Left colon (tissue), 2 donors: ENCODE results near the gene NPC2. TPM values are rescaled to one million over a fixed set of nuclear protein-coding genes. Genes with fewer than 3 reads are reported as not detected.

ENCODE experiments used
- ATAC-seq: fragments of 200-7000 bp; cut with Tn5 transposase; one replicate; pipeline ENCODE4 v1.9.1; 2020; ENCODE audit warnings: mild to moderate bottlenecking, moderate library complexity
- DNase-seq, 2 donors: peaks; one replicate each; pipeline ENCODE4 v3.0.0-alpha.2; 2020
- intact Hi-C, 2 donors: fragments of 100-400 bp; cut with DNase I in 1 of 2; cut with micrococcal nuclease in 1 of 2; formaldehyde crosslinking; loops; one replicate each; pipeline versions ENCODE4 v1.11.2 to v1.14.0; 2022; cut with DNase I, micrococcal nuclease
- total RNA-seq, 2 donors: library from RNA; stranded (reverse); fragmentation: NEBNext Ultra II Directional; extraction: Animal tissue kit (Norgen Biotek cat#: 25700); gene quantifications; one replicate each; pipeline ENCODE4 v1.2.1, GENCODE V29; 2021
- donor health status: DM: no; HTN: no; CAD: no.
- donor health status: DM: yes; HTN: yes; CAD: no.

Gene NPC2
- total RNA-seq, 2 donors from 2014 or later, result 144 to 235 TPM

DNA sequence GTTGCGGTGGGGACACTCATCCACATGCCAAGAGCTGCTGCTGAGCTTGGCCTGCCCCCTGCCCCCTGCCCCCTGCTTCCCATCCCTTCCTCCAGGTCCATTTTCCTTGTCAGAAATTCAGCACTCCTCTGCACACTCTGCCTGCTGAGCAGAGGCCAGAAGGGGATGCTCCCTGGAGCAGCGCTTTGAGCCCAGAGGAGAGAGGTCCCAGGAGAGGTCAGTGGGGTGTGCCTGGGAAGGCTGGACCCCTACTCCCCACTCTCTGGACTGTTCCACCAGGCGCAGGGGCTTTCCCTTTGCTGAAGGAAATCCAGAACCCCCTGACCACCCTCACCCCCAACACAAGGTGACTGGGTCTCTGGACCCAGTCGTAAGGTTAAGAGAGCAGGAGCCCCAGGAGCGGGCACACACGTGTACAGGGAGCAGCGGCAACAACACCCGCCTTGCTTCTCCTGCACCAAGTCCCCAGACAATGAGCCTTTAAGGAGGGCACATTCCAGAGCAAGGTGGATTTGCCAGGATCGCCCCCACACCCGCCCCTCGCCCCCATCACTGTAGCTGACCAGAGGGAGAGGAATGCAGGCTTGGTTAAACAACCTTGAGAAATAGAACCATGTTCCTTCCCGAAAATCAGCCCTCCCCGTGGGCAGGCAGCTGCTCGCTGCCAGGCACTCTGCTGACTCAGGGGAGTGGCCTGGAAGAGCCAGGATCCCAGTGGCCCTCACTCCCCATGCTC lies 31.1 kb upstream of the NPC2 start:
- no peak for ATAC-seq
- intact Hi-C loops, result no loop called here
- DNase-seq, result no peak

DNA sequence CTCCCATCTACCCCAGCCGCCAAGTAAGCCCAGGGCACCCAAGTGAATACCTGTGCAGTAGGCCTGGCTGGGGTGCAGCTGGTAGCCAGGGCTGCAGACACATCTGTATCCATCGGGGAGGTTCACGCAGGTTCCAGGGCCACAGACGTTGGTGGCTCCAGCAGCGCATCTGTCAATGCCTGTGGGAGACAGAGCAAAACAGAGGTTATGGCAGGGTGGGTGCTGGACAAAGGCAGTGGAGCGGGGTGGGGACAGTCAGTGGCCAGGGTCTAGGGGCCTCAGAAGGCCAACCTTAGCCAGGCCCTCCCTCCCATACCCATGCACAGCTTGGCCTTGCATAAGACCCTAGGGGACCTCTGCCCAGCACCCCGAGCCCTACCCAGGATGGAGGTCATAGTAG lies 29.6 kb upstream of the NPC2 start:
- ATAC-seq (no peak), DNase-seq (no peak)
- intact Hi-C loops, result no loop called here

DNA sequence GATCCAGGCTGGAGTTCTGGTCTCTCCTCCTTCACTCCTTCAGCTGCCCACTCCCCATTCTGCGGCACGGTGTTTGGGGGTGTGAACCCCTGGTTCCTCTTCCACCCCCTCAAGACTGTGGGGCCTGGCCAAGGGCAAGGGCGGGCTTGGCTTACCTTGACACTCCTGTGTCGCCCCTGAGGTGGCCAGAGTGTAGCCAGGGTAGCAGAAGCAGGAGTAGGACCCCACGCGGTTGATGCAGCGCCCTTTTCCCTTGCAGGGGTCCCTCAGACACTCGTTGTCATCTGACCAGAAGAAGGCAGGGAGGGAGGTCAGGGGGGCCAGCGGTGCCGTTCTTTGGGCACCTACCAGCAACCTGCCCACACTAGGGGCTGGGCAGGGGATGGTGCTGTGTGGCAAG lies 28.7 kb upstream of the NPC2 start:
- ATAC-seq (no peak), DNase-seq (no peak)
- intact Hi-C loops, result no loop called here

DNA sequence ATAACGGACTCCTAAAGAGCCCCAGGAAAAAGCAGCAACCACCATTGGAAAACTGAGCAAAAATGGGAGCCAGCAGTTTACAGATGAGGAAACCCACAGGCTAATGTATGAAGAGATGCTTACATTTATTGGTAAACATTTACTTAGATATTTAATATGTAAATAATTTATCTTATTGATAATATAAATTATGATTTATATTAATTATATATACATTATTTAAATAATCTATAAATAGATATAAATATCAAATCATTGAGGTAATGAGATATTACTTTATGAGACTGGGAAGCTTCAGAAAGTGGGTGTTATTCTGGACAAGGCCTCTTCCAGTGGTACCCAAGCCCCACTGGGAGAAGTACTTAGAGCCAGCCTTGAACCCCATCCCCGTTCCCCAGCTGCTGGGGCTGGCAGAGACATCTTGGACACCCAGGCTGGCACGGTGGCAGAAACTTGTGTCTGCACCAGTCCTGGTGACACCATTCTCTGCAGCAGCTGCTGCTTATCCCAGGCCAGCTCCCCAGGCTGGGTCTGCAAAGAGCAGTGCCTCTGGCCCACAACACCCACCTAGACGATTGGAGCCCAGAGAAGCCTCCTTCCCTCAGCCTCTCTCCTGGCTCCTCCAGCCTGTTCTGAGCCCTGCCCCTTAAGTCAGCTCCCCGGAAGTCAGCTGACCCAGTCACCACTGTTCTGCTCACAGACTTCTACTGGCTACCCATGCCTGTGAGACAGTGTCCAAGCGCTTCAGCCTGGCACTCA lies 26.4 kb upstream of the NPC2 start:
- no peak for ATAC-seq
- intact Hi-C loops, result no loop called here
- no peak for DNase-seq

DNA sequence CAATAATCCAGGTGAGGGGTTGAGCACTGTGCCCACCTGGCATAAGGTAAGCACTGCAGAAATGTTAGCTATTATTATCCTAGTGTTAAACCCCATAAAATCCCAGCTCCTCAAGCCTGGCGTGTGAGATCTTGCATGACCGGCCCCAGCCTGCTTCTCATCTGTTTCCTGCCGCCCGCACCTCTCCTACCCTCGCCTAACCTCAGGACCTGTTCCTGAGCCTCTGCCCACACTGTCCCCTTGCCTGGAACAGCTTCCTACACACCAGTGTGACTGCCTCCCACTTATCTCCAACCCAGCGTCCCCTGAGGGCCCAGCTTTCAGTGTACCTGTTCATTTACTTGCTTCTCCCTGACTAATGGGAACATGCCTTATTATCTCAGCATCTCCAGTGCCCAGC lies 25.1 kb upstream of the NPC2 start:
- DNase-seq (no peak), ATAC-seq (no peak)
- intact Hi-C loops, result no loop called here

DNA sequence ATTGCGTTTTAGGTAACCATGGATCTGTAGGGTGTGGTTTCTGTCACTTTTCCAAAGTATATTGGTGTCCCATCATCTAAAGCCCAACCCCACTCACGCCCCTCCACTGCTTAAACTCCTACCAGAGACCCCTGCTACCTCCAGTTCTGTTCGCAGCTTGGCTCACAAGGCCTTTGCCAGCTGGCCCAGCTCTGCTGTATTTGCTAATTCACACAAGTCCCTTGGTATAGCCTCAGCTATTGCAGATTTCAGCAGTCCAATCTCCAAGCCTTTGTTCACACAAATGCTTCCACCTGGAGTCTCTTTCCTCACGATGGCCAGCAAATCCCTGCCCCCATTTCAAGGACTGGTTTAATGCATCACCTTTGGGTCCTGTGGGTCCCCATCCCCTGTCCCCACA lies 24.6 kb upstream of the NPC2 start:
- DNase-seq (no peak), ATAC-seq (no peak)
- intact Hi-C loops, result no loop called here

DNA sequence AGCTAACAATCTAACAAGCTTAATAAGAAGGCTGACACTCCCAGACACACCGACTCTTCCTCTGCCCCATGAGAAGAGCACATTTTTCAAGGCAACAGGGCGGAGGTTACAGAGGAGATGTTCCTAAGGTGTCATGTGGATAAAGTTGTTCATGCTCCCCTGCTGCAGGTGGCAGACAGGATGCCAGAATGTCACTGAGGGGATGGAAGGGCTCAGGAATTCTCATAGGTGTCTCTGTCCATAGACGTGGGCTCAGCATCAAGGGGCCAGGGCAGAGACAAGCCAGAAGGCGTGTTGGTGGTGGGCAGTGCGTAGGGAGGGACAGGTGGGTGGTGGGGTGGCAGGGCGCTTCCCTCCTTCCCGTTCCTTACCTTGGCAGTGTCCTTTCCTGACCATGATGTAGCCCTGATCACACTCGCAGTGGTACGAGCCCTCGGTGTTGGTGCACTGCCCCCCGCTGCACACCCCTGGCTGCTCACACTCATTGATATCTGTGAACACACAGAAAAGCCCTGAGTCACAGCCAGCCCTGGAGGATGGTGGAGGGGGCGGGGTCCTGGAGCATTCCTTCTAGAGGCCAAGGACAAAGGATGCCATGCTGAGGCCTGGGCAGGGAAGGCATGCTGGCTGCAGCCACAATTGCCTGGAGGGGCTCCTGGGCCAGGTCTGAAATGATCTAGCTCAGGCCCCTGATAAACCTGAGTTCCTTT lies 23.5 kb upstream of the NPC2 start:
- no peak for ATAC-seq
- DNase-seq, result no peak
- intact Hi-C loops, result no loop called here

DNA sequence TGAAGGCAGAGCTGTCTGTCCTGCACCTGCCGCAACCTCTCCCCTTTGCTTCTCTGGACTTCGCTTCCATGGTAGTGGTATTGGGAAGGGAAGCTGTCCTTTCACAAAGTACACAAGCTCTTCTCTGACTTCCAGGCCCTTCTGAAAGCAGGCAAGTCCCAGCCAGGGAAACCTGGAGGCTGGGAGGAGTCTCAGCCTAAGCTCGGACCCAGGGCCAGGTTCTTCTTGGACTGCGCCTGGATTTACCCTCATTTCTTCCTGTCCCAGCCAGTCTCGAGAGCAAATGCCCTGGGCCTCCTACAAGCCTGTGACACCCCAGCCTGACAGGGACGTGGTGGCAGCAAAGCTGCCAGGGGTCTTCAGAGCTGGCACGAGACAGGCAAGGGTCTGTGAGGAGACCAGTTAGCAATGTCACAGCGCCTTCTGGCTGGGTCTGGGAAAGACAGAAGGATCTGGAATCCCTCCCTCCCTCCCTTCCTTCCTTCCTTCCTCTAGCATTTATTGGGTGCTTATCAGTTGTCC lies 22.8 kb upstream of the NPC2 start:
- intact Hi-C loops, result no loop called here
- DNase-seq (peak in 1 of 2 donors; percentile 11), ATAC-seq (no peak)

DNA sequence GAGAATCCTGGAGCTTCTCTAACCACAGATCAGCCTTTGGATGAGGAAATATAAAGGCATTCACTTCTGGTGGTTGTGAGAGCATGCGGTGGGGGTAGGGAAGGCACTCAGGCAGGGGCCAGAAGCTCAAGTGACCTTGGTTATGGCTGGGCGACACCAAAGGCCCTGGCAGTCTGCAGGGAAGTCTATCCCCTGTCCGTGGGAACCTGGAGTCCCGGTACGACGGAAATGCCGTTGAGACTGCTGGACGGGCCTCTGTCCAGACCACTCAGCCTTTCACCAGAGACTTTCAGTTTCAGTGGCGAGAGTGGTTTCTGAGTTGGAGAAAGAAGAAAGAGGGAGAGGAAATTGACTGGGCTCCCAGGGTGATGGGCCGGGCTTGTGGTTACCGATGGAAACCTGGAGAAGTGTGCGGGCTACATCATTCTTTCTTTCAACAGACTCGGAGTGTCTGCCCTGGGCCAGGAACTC lies 21.4 kb upstream of the NPC2 start:
- DNase-seq (peak in 1 of 2 donors; percentile 31), ATAC-seq (no peak)
- intact Hi-C loops, result no loop called here

DNA sequence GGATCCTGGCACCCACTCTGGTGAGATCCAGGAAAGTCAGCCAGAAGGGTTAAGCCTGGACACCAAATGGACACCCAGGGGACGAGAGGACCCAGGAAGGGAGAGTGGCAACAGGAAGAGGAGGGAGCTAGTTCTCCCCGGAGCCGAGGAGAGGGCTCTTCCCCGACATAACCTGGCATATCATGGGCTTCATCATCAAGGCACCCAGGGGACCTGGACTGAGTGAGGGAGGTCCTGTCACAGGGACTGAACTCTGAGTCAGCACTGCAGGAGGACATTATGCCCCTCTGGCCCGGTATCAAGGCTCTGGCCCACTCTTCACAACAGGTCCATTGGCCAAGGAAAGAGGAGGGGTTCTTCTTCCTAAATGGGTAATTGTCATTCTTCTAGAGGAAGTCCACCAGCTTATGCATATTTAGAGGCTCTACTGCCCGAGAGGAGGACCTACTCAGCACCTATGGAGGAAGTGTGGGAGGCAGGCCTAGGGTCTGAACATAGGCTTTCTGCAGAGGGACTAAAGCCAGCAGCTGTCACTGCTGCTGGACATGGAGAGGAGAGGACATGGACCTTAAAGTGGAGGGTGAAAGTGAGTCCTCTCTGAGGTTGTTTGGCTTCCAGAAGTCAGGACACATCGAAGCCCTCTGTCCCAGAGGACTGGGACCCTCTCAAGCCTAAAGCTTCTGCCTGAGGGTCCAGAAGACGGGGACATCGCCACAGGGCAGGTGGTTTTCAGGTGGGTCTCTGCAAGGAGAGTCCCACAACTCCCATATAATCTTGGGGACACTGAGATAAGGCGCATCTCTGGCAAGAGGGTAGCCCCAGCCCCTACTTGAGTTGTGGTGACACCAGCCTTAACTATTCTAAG lies 19.1 kb upstream of the NPC2 start:
- no peak for DNase-seq
- ATAC-seq, result no peak
- intact Hi-C loops, result no loop called here

DNA sequence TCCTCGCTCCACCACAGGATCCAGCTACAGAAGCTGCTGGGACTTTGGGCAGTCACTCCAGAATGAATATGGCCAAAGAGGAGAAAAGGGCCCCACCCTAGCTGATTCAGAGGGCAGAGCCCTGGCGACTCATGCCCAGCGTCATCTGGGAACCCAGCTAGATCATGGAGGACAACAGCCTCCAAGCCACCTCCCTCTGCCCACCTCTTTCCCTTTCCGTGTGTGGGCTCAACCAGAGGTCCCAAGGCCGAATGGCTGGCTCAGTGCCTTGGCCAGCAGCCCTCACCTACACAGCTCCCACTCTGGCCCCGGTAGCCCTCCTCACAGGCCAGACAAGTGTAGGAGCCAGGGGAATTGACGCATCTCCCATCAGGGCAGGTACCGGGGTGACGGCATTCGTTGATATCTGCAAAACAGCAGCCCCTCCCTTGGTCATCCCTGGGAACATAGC lies 17.9 kb upstream of the NPC2 start:
- DNase-seq (no peak), ATAC-seq (no peak)
- intact Hi-C loops, result no loop called here

DNA sequence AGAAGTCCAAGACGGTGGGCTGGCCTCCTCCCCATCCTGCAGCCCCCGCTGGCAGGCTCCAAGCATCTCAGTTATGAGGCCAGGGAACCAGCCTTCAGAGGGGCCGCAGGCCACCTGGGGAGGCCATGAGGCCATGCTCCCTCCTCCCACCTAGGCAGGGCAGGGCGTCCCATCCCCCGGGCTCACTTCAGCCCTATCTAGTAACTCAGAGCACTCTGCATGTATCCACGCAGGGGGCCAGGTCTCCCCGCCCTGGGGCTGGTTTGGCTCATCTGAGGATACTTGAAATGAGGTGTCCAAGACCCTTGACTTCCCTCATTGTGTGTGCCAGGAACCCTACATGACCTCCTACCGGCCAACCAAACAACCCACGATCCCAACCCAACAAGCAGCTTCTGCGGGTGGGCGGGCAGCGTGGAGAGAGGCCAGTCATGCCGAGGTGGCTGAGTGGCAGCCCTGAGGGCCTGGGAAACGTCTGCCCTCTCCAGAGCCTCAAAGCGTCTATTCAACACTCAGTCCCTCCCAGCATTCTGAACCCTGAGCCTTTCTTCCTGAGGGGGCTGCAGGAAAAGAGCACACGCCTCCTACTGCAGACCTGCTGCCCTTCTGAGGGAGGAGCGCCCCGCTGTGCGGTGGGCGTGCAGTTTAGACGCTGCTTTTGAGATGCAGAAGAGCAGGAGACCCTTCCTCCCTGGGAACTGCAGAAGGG lies 17.3 kb upstream of the NPC2 start:
- no peak for DNase-seq
- intact Hi-C loops, result no loop called here
- no peak for ATAC-seq

DNA sequence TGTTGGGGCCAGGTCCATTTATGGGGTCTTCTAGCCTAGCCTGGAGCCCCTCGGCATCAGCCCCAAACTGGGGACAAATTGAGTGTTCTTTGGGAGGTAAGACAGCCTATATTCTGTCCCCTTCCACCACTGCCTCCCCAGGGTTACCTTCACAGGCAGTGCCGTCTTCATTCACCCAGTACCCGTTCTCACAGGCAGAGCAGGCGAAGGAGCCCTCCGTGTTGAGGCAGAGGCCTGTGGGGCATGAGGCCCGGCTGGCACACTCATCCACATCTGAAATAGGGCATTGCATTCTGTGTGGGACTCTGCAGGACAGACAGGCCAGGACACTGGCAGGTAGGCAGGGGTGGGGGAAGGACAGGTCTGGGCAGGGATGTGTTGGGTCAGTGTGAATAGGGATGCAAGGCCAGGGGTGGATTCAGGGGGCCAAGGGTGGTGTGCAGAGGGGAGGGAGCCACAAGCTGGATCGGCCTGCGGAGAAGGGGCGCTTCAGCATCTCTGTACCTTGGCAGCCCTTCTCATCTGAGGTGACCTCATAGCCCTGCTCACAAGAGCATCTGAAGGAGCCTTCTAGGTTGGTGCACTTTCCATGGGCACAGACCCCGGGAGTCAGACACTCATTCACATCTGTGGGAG lies 16.6 kb upstream of the NPC2 start:
- ATAC-seq, result no peak
- DNase-seq, result peak in 1 of 2 donors; percentile 7
- intact Hi-C loops, result no loop called here

DNA sequence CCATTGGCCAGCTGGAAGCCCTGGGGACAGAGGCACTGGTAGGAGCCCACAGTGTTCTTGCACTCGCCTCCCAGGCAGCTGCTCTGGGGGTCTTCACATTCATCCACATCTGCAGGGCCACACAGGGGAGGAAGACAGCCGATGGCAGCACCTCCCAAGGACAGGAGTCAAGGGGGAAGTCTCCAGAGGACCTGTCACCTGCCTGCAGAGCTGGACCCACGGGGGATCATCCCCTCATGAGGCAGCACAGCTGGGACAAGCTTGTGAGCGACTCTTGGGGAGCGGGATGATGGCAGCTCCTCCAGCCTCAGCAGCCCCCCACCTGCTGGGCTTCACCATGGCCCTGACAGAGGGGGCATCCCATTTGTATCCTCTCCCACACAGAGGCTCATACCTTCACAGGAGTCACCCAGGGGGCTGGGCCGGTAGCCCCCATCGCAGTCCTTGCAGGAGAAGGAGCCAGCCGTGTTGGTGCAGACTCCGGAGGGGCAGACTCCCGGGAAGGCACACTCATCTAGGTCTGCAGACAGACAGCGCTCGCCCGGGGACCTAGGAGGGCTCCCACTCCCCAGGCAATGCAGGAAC lies 15.8 kb upstream of the NPC2 start:
- DNase-seq (no peak), ATAC-seq (no peak)
- intact Hi-C loops, result no loop called here

DNA sequence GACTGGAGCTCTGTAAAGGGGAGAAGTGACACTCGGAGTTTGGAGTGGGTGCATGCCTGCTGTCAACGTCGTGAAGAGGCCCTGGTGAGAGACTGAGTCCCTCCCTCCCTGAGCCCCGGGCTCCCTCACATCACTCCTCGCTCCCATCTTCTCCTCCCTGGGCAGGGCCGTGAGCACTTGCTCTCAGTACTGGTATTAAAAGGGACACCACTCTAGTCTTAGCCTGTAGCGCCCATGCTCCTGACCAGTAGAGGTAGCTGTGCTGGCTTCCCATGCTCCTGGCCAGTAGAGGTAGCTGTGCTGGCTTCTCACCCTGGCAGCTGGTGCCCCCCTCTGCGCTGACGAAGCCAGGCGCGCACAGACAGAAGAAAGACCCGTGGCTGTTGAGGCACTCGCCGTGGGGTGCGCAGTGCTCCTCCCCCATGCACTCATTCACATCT lies 15.2 kb upstream of the NPC2 start:
- intact Hi-C loops, result no loop called here
- ATAC-seq (no peak), DNase-seq (no peak)

DNA sequence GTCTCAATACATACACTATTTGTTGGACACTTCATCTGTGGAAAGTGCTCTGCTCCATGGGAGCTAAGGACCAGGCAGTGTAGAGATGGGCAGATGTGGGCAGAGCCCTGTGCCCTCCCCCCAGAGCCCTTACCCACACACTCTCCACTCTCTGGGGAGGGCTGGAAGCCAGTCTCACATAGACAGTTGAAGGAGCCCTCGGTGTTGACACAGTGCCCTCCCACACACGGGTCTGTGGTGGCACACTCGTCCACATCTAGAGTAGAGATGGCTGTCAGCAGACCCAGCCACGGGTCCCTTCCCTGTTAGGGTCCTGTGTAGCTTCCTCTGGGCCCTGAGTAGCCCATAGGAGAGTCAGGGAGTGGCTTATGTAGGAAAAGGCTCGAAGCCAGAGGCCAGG lies 14.7 kb upstream of the NPC2 start:
- DNase-seq (no peak), ATAC-seq (no peak)
- intact Hi-C loops, result no loop called here

DNA sequence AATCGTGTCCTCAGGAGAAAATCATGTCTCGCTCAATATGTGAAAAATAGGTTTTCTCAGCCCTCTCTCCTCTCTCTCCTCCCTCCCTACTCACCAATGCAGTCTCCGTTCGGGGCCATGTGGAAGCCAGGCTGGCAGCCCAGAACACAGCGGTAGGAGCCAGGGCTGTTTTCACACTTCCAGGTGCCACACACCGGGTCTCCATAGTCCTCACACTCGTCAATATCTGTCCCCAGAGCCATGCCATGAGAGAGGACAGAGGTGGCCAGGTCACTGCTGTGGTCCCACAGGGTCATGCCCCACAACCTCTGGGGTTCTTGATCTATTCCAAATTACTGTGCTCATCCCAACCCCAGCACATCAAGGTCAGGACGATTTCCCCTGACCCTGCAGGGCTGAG lies 14.0 kb upstream of the NPC2 start:
- intact Hi-C loops, result no loop called here
- DNase-seq (no peak), ATAC-seq (no peak)
